ENCODE measurements around the gene MAEA.

- no peak for TF ChIP-seq CTCF (IDR thresholded peaks at IDR 0.05)
- TF ChIP-seq POLR2AphosphoS5 (IDR thresholded peaks at IDR 0.05) = no peak
- no peak for TF ChIP-seq POLR2A (IDR thresholded peaks at IDR 0.05)
Measured at GRCh38 chr4:1266881-1267763, 22.6 kb upstream of the MAEA start.

All from transverse colon (tissue), 4 donors.